Upper lobe of left lung (tissue), 6 donors: ENCODE measurements around the gene RDH8. TPM values are rescaled to one million over a fixed set of nuclear protein-coding genes. Genes with fewer than 3 reads are reported as not detected.
A peak's percentile ranks its signal among the peaks of the same experiment; 100 is the strongest.

Source experiments
- ATAC-seq, 2 donors: fragments of 200-7000 bp; cut with Tn5 transposase; one replicate each; pipeline ENCODE4 v1.9.1; 2022; ENCODE audit warnings: mild to moderate bottlenecking in 2 of 2, moderate library complexity in 2 of 2; ENCODE audit not compliant: low FRiP score in 2 of 2
- DNase-seq, 2 donors: peaks; one replicate each; pipeline ENCODE4 v3.0.0-alpha.2; 2019 to 2020
- H3K27ac ChIP-seq, 4 donors: fragments of 200-600 bp; sonication (generic); one replicate each; pipeline ENCODE4 v1.5.1; 2016 to 2019
- H3K27me3 ChIP-seq, 4 donors: fragments of 200-600 bp; sonication (generic); one replicate each; pipeline ENCODE4 v1.5.1; 2017 to 2019
- H3K36me3 ChIP-seq, 4 donors: fragments of 200-600 bp; sonication (generic); one replicate each; pipeline ENCODE4 v1.5.1; 2016 to 2019
- H3K4me1 ChIP-seq, 4 donors: fragments of 200-600 bp; sonication (generic); one replicate each; pipeline ENCODE4 v1.5.1; 2018 to 2019
- H3K4me3 ChIP-seq, 4 donors: fragments of 200-600 bp; sonication (generic); one replicate each; pipeline ENCODE4 v1.5.1; 2017 to 2019; ENCODE audit warnings: mild to moderate bottlenecking in 2 of 4, moderate library complexity in 1 of 4
- H3K9me3 ChIP-seq, 4 donors: fragments of 200-600 bp; sonication (generic); one replicate each; pipeline ENCODE4 v1.5.1; 2018 to 2019
- EP300 ChIP-seq, 4 donors: sonication (generic); formaldehyde crosslinking; IDR thresholded peaks; one replicate each; pipeline ENCODE4 v1.5.1; 2017; ENCODE audit warnings: antibody characterized with exemption in 4 of 4, control low read depth in 2 of 4
- POLR2A ChIP-seq, 4 donors: fragments of 450-650 bp; IDR thresholded peaks; one replicate each; pipeline ENCODE4 v1.5.1; 2016 to 2017; ENCODE audit warnings: antibody characterized with exemption in 4 of 4, mild to moderate bottlenecking in 2 of 4
- POLR2AphosphoS5 ChIP-seq, 2 donors: sonication (generic); formaldehyde crosslinking; IDR thresholded peaks; one replicate each; pipeline ENCODE4 v1.5.1; 2017; ENCODE audit warnings: antibody characterized with exemption in 2 of 2
- WGBS, 2 donors: methylation state at CpG; one replicate each; pipeline ENCODE4 v1.1.5; 2017 to 2018; 5-methylcytosine and 5-hydroxymethylcytosine counted together
- total RNA-seq, 6 donors: library from RNA; depleted of rRNA in 4 of 6; stranded (reverse); fragments of >200 nt in 4 of 6; gene quantifications; one replicate each; pipeline versions ENCODE4 v1.1.0 to v1.2.1, GENCODE V29; 2016 to 2021
- TF ChIP-seq, protein P1 (sequence below), 6 experiments: fragments of 450-650 bp in 4 of 6; fragments of 200-600 bp in 2 of 6; sonication (generic) in 2 of 6; IDR thresholded peaks; one replicate each; pipeline ENCODE4 v1.5.1; 2016 to 2019; ENCODE audit warnings: antibody characterized with exemption in 6 of 6
- donor health status: DM: no; HTN: no; CAD: no; lungs with moderate emphysema.
- donor health status: DM: no; HTN: yes; CAD: no; lungs with severe emphysema.

Gene RDH8
- total RNA-seq, 6 donors from 2014 or later, result not detected

DNA sequence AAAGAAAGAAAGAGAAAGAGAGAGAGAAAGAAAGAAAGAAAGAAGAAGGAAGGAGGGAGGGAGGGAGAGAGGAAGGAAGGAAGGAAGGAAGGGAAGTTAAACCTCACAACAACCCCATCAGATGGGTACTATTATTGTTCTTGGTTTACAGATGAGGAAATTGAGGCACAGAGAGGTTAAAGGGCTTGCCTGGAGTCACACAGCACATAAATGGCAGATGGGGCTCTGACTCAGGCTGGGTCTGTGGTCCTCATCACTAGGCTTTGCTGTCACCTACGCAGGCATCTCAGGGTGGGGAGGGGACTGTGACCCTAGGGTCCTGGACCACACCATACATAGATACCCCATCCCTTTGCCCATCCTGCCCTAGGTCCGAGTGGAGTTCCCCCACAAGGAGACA lies 36.3 kb downstream of the RDH8 start:
- WGBS, 2 donors, result 41 to 67% methylated on average over 2 of the region's 2 CpGs
- peaks cover 0 to 6% (median 3%) of the 10 kb centered on the region in 4 donors for H3K9me3 ChIP-seq
- no peak overlapping the region for H3K27ac ChIP-seq
- H3K27me3 ChIP-seq, result no peaks in the 10 kb centered on the region
- H3K4me1 ChIP-seq, result no peaks in the 10 kb centered on the region
- ATAC-seq (no peak), DNase-seq (no peak)
- no peak overlapping the region for H3K4me3 ChIP-seq
- TF ChIP-seq POLR2AphosphoS5 (IDR thresholded peaks at IDR 0.05) (no peak), POLR2A (IDR thresholded peaks at IDR 0.05) (no peak), EP300 (IDR thresholded peaks at IDR 0.05) (no peak)
- TF ChIP-seq, protein P1, sequence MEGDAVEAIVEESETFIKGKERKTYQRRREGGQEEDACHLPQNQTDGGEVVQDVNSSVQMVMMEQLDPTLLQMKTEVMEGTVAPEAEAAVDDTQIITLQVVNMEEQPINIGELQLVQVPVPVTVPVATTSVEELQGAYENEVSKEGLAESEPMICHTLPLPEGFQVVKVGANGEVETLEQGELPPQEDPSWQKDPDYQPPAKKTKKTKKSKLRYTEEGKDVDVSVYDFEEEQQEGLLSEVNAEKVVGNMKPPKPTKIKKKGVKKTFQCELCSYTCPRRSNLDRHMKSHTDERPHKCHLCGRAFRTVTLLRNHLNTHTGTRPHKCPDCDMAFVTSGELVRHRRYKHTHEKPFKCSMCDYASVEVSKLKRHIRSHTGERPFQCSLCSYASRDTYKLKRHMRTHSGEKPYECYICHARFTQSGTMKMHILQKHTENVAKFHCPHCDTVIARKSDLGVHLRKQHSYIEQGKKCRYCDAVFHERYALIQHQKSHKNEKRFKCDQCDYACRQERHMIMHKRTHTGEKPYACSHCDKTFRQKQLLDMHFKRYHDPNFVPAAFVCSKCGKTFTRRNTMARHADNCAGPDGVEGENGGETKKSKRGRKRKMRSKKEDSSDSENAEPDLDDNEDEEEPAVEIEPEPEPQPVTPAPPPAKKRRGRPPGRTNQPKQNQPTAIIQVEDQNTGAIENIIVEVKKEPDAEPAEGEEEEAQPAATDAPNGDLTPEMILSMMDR (IDR thresholded peaks at IDR 0.05), result no peak
- H3K36me3 ChIP-seq, result no peaks in the 10 kb centered on the region

DNA sequence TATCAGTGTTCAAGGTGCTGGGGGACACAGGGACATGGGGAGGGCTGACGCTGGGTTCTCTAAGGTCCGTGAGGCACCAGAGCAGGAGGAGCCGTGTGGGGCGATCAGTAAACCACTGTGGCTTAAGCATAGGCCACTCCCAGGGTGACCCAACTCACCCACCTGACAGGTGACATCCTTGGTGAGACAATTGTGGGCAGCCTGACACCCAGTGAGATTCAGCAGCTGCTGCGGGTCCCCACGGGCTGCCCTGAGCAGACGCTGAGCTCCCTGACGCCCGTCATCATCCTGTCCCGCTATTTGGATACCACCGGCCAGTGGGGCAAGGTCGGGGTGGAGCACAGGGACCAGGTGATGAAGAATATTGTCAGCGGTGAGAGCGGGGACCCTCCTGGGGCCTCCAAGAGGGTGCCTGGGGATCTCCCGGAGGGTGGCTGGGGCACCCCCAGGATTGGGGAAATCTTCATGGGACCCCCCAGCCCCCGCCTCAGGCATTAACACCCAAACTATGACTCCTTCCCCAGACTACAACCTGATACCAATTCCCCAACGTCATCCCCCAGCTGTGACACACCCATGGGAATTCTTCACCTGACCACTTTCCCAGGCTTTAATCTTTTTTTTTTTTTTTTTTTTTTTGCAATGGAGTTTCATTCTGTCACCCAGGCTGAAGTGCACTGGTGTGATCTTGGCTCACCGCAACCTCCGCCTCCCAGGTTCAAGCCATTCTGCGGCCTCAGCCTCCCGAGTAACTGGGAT lies 39.5 kb downstream of the RDH8 start:
- WGBS, 2 donors, result 78 to 82% methylated on average over 14 to 21 of the region's 21 CpGs
- DNase-seq, result no peak
- Histone ChIP-seq H3K27ac (no peak overlapping the region), H3K4me3 (no peak overlapping the region), H3K9me3 (no peaks in the 10 kb centered on the region), H3K27me3 (no peaks in the 10 kb centered on the region), H3K36me3 (no peaks in the 10 kb centered on the region), H3K4me1 (no peaks in the 10 kb centered on the region)
- ATAC-seq, result peak in 1 of 2 donors; percentile 23
- no peak for TF ChIP-seq EP300 (IDR thresholded peaks at IDR 0.05)

DNA sequence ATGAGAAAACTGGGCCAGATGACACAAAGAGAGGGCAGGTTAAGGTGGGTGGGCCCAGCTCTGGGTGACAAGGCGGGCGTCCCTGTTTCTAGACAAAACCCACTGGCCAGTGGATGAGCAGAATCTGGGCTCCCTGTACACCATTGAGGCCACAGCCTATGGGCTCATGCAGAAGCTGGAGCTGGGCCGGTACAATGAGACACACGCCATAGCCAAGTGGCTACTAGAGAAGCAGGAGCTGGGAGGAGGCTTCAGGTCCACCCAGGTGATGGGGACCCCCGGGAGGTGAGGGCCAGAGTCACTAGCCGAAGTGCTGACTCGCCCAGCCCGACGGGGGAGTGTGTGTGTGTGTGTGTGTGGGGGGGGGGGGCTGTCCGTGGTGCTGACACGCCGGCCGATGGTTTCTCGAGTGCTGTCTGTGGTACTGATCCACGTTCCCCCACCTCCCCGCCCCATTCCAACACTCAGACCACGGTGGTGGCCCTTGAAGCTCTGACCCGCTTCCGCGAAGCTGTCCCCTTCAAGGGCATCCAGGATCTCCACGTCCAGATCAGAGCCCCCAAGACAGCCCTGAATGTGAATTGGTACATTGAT lies 48.5 kb downstream of the RDH8 start:
- 31 to 54% methylated on average over 5 to 15 of the region's 21 CpGs for WGBS, 2 donors
- DNase-seq (no peak), ATAC-seq (no peak)
- no peak overlapping the region for H3K27ac ChIP-seq
- TF ChIP-seq POLR2AphosphoS5 (IDR thresholded peaks at IDR 0.05) (no peak), POLR2A (IDR thresholded peaks at IDR 0.05) (no peak)
- TF ChIP-seq, protein P1 (IDR thresholded peaks at IDR 0.05), result no peak
- H3K36me3 ChIP-seq, result no peaks in the 10 kb centered on the region
- H3K4me1 ChIP-seq, result no peaks in the 10 kb centered on the region
- no peaks in the 10 kb centered on the region for H3K27me3 ChIP-seq
- H3K4me3 ChIP-seq, result no peak overlapping the region
- H3K9me3 ChIP-seq, result no peaks in the 10 kb centered on the region

DNA sequence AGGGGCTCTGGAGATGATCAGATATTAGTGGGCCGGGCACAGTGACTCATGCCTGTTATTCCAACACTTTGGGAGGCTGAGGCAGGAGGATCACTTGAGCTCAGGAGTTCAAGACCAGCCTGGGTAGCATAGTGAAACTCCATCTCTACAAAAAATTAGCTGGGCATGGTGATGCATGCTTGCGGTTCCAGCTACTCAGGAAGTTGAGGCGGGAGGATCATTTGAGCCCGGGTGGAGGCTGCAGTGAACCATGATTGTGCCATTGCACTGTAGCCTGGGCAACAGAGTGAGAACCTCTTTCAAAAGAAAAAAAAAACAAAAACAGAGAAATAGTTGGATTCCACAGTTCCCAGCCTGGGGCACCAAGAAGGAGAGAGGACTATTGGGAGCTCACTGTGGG lies 54.9 kb downstream of the RDH8 start:
- TF ChIP-seq POLR2AphosphoS5 (IDR thresholded peaks at IDR 0.05) (no peak), POLR2A (IDR thresholded peaks at IDR 0.05) (no peak)
- ATAC-seq (no peak), DNase-seq (no peak)
- no peaks in the 10 kb centered on the region for H3K4me1 ChIP-seq
- H3K4me3 ChIP-seq, result no peak overlapping the region
- H3K27me3 ChIP-seq, result no peaks in the 10 kb centered on the region
- 50 to 56% methylated on average over 4 of the region's 4 CpGs for WGBS, 2 donors
- H3K9me3 ChIP-seq, result no peaks in the 10 kb centered on the region
- no peak overlapping the region for H3K27ac ChIP-seq
- H3K36me3 ChIP-seq, result no peaks in the 10 kb centered on the region

DNA sequence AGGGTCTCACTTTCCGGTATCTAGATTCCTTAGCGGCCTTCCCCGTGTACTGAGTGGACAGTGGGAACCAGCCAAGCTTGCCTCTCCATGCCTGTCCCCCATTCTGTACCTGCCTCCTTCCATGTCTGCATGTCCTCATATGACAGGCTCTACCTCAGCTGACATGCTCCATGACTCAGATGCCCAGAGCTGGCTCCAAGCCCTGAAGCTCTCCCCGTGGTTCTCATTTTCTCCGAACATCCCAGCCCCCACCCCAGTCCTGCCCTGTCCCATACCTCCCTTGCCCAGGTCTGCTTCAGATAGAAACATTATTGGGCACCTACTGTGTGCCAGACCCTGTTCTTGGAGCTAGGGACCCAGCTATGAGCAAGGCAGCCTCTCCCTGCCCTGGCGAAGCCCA lies 55.8 kb downstream of the RDH8 start:
- H3K9me3 ChIP-seq, result peaks cover 0 to 7% (median 2%) of the 10 kb centered on the region in 4 donors
- H3K27me3 ChIP-seq, result no peaks in the 10 kb centered on the region
- no peaks in the 10 kb centered on the region for H3K4me1 ChIP-seq
- H3K4me3 ChIP-seq, result no peak overlapping the region
- H3K27ac ChIP-seq, result no peak overlapping the region
- no peak for TF ChIP-seq POLR2AphosphoS5 (IDR thresholded peaks at IDR 0.05)
- TF ChIP-seq, protein P1 (IDR thresholded peaks at IDR 0.05), result no peak
- no peak for TF ChIP-seq EP300 (IDR thresholded peaks at IDR 0.05)
- no peak for TF ChIP-seq POLR2A (IDR thresholded peaks at IDR 0.05)
- H3K36me3 ChIP-seq, result no peaks in the 10 kb centered on the region
- 71 to 75% methylated on average over 6 of the region's 6 CpGs for WGBS, 2 donors
- no peak for ATAC-seq
- DNase-seq, result no peak
